ENCODE data around the gene GFOD1. TPM values are rescaled to one million over a fixed set of nuclear protein-coding genes. Genes with fewer than 3 reads are reported as not detected.

The GFOD1 gene
- total and polyA plus RNA-seq, 9 donors, result 1.4 to 9.2 (median 3.7) TPM

- no peaks in the 10 kb centered on the region for H3K36me3 ChIP-seq
- no peak for DNase-seq
- 91 to 92% (median 92%) methylated on average over 5 of the region's 5 CpGs for WGBS, 3 donors
- H3K27me3 ChIP-seq, result no peaks in the 10 kb centered on the region
- intact Hi-C loops (cut with DNase I), result no loop called here
- no peak overlapping the region for H3K27ac ChIP-seq
- TF ChIP-seq CTCF (IDR thresholded peaks at IDR 0.05) (no peak), EP300 (IDR thresholded peaks at IDR 0.05) (no peak), POLR2A (IDR thresholded peaks at IDR 0.05) (no peak)
- no peak overlapping the region for H3K4me3 ChIP-seq
- no peaks in the 10 kb centered on the region for H3K9me3 ChIP-seq
- H3K4me1 ChIP-seq (ENCODE audit: insufficient read depth), result no peaks in the 10 kb centered on the region
Observed at GRCh38 chr6:13433709-13434121, 53.7 kb downstream of the GFOD1 start.

GRCh38 chr6:13432526-13433184 is 54.7 kb downstream of the GFOD1 start:
- intact Hi-C loops (cut with DNase I), result no loop called here
- H3K27me3 ChIP-seq, result no peaks in the 10 kb centered on the region
- no peaks in the 10 kb centered on the region for H3K9me3 ChIP-seq
- H3K4me3 ChIP-seq, result no peak overlapping the region
- H3K27ac ChIP-seq, result no peak overlapping the region
- no peaks in the 10 kb centered on the region for H3K36me3 ChIP-seq
- 84 to 90% (median 85%) methylated on average over 4 of the region's 4 CpGs for WGBS, 3 donors
- no peak for DNase-seq
- no peaks in the 10 kb centered on the region for H3K4me1 ChIP-seq (ENCODE audit: insufficient read depth)
- TF ChIP-seq CTCF (IDR thresholded peaks at IDR 0.05) (no peak), EP300 (IDR thresholded peaks at IDR 0.05) (no peak), POLR2A (IDR thresholded peaks at IDR 0.05) (no peak)

- intact Hi-C loops (cut with DNase I), result no loop called here
Observed at GRCh38 chr6:13431861-13432465, 55.4 kb downstream of the GFOD1 start.

GRCh38 chr6:13431059-13431656 is 56.2 kb downstream of the GFOD1 start:
- DNase-seq, result no peak
- 84 to 94% (median 86%) methylated on average over 6 of the region's 6 CpGs for WGBS, 3 donors
- H3K27ac ChIP-seq, result no peak overlapping the region
- TF ChIP-seq POLR2A (IDR thresholded peaks at IDR 0.05) (no peak), EP300 (IDR thresholded peaks at IDR 0.05) (no peak), CTCF (IDR thresholded peaks at IDR 0.05) (no peak)
- intact Hi-C loops (cut with DNase I), result no loop called here
- H3K4me1 ChIP-seq (ENCODE audit: insufficient read depth), result no peaks in the 10 kb centered on the region
- H3K9me3 ChIP-seq, result no peaks in the 10 kb centered on the region
- H3K36me3 ChIP-seq, result no peaks in the 10 kb centered on the region
- no peaks in the 10 kb centered on the region for H3K27me3 ChIP-seq
- H3K4me3 ChIP-seq, result no peak overlapping the region

More at GRCh38 chr6:13431861-13432465, 55.4 kb downstream of the GFOD1 start:
- no peak for DNase-seq
- TF ChIP-seq EP300 (IDR thresholded peaks at IDR 0.05) (no peak), CTCF (IDR thresholded peaks at IDR 0.05) (no peak), POLR2A (IDR thresholded peaks at IDR 0.05) (no peak)
- Histone ChIP-seq H3K27me3 (no peaks in the 10 kb centered on the region), H3K27ac (no peak overlapping the region), H3K4me1 (ENCODE audit: insufficient read depth) (no peaks in the 10 kb centered on the region), H3K4me3 (no peak overlapping the region), H3K36me3 (no peaks in the 10 kb centered on the region), H3K9me3 (no peaks in the 10 kb centered on the region)
- 60 to 75% (median 66%) methylated on average over 5 of the region's 5 CpGs for WGBS, 3 donors

Data from ovary (tissue), 9 donors.